HuH-7 (cell line): ENCODE results near the gene LMTK2.
"Not testable (repeated sequence)": the region's sequence is repeated elsewhere in the genome, so short reads cannot be mapped to it uniquely, and the experiment has no call there.

Experiments
- DNase-seq: peaks from one replicate; pipeline ENCODE4 v3.0.0; 2011; ENCODE audit warnings: low spot score

The LMTK2 gene

DNA sequence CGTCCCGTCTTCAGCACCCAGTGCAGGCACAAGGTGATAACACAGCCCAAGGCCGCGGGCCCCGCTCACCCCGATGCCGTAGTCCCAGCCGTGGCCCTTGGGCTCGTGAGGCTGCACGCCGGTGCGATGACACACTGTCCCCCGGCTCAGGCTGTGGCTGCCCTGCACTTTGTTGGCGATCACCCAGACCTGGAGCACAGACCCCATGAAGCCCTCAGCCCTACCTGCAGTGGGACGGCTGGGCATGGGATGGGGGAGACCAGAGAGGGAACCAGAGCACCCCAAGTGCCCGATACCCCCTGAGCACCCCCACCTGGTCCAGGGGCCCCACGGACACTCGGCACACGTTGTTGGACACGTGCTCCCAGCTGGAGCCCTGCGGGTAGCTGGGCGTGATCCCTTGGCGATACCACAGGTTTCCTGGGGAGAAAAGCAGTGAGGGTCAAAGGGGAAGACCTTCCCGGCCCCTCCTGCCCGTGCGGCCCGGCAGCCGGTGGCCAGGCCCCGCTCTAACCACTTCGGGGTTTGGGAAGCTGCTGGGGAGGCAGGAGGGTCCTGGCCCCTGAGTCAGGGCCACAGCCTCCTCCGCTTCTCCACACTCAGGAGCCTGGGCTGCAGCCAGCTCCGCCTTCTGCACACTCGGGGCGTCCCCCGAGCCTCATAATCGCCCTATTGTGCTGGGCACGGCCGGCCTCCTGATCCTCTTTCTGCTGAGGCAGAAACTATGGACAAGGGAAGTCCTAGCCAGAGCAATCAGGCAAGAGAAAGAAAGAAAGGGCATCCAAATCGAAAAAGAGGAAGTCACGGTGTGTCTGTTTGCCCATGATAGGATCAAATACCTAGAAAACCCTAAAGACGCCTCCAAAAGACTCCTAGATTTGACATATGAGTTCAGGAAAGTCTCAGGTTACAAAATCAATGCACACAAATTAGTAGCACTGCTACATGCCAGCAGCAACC, 111.2 kb downstream of the LMTK2 start:
- DNase-seq, result no peak

DNA sequence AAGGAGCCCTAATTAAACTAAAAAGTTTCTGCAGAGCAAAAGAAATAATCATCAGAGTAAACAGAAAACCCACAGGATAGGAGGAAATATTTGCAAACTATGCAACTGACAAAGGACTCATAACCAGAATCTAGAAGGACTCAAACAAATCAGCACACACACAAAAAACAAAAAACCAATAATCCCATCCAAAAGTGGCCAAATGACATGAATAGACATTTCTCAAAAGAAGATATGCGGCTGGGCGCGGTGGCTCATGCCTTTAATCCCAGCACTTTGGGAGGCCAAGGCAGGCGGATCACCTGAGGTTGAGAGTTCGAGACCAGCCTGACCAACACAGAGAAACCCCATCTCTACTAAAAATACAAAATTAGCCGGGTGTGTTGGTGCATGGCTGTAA, 112.7 kb downstream of the LMTK2 start:
- DNase-seq, result not testable (repeated sequence)

DNA sequence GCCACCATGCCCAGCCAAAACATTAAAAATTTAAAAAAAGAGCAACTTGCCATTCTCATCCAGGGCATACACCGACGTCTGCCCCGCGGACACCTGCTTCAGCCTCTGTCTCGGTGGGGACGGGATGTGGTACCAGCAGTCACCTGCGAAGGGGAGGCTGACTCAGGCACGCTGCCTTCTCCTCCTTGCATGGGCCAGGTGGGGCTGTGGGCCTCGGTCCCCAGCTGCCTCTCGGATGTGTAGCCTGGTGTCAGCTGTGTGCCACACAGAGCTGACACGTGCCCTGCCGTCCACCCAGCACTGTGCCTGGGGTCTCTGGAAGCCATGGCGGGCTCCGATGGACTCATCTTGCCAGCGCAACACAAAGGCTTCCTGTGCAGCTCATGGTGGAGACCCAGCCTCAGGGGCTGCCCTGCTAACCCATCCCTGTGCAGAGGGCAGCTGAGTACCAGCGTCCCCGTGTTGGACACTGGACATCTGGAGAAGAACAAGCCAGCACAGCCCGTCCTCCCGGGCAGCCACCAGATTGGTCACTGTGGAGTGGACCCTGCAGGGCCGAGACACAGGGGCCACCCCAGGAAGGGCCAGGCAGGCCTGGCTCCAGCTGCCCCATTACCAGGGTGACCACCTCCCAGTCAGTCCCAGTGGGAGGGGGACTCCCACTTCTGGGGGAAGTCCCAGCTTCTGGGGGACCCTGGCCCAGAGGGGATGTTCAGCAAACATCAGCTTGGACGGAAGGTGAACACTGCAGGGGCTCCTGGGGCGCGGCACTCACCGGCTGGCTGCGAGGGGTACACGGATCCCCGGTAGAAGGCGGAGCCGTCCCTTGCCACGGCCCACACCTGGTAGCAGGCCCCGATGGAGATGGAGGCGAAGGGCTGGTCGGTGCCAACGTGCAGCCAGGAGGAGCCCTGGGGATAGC, 115.2 kb downstream of the LMTK2 start:
- no peak for DNase-seq

DNA sequence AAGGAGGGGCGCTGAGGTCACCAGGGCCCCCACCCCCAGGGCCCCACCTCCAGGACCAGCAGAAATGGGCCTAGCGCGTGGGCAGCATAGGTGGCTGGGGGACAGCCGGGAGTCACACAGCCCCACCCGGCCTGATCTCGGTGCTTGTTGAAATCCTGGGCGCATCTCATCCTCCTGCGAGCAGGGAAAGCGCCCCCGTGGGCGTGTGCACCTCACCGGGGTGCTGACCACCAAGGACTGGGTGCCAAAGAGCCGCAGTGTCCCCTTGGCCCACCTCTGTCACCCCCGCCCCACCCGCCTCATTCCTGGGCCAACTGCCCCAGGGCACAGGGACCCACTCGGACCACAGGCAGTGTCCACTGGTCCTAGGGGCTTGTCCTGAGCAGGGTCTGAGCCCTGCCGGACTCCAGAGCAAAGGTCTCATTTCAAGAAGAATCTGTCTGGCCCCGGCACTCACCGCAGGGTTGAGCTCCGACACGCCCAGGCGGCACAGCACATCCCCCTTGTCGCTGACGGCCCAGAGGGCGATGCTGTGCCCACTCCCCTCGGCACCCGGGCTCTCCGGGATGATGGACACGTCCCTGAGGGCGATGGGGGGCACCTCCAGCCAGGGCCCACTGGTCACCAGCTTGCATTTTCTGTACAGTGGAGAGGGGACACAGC, 116.0 kb downstream of the LMTK2 start:
- no peak for DNase-seq

DNA sequence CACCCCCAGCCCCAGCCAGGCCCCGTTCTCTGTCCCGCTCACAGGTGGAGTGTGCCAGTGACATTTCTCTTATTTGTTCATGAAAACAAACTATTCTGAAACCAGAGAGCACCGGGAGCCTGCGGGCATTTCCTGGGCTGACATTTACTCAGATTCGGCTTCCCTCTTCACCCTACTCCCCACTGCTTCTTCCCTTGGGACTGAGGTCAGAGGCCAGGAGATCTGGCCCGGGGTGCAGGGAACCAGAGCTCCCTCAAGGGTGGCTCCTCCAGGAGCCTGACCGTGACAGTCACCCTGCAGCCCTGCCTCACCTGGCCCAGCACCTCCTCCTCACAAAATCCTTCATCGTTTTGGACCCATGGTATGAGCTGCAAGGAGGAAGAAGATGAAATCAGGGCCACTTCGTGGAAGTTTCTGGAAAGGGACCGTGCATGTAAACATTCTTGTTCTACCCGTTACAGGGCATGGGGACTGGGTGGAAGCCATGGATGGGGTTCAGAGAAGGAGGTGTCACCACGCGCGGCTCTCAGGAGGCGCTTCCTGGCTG, 116.8 kb downstream of the LMTK2 start:
- no peak for DNase-seq

DNA sequence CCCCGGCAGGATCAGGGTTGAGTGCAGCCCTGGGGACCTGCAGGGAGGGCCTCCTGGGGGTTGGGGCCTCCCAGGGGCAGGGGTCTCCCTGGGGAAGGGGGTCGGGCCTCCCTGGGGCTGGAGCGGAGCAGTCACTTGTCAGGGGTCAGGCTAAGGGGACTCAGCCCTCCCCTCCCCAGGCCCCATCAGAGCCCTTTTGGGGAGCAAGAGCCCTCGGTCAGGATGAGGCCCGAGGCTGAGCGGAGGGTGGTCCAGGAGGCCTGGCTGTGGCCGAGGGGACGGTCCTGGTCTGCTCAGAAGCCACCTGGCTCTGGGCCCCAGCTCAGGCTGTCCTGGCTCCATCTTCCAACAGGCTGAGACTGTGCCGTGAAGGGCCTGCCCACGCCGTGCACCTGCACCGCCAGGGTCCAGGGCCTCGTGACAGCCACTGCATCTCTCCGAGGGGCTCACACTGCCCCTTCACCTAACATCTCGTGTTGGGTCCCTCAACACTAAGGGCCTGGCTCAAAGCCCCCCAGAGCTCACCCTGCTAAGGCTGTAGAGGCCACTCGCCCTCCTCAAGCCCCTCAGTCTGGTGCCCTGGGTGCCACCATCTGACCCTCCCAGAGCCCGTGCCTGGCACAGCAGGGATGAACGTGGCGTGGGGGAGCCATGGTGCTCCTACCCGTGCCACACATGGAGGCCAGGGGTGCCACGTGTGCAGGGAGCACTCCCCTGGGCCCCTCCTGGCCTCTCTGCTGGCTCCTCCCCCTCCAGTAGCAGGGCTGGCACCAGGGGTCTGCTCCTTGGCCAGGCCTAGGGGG, 117.4 kb downstream of the LMTK2 start:
- DNase-seq, result no peak

DNA sequence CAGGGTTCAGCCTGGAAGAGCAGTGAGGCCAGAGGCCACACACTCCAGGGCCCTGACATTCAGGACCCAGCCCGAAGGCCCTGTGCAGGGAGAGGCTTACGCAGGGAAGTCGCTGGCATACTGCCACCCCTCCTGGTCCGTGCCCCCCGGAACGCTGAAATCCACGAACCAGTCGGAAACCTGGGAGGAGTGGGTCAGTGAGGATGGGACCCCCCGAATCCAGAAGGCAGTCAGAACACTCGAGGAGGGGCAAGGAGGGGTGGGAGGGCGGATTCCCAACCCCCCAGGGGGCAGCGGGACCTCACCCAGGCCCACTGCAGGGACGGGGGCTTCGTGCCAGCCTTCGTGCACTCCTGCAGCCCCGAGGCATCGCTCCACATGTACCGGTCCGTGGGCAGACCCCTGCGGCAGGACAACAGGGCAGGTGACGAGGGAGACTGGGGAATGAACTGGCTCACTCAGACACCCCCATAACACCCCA, 118.1 kb downstream of the LMTK2 start:
- DNase-seq, result no peak

DNA sequence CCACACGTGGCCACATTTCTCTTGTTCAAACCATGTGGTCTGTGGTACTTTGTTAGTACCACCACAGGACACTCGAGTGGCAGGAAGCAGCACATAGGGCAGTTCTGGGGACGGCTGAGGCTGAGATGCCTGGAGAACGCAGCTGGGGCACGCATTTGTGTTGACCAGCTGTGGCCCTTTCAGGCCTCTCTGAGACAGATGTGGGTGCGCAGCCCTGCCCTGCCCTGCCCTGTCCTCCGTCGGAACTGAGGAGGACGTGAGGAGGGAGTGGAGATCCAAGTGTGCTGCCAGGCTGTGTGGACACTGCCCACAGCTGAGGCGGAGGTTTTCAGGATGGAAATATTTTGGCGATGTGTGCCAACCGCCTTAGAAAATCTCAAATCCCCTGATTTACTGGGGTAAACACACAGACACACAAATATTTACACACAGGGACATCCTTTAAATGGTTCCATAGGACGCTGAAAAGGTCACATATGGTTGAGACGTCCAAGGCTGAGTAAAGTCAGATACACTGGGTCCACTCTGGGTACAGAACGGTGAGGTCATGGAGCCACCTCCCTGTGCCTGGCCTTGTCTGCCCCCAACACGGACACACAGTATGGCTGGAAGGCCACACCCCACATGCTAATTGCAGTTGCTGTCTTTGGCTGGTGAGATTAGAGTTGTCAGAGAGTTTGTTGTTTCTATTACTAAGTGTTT, 119.4 kb downstream of the LMTK2 start:
- DNase-seq, result no peak

DNA sequence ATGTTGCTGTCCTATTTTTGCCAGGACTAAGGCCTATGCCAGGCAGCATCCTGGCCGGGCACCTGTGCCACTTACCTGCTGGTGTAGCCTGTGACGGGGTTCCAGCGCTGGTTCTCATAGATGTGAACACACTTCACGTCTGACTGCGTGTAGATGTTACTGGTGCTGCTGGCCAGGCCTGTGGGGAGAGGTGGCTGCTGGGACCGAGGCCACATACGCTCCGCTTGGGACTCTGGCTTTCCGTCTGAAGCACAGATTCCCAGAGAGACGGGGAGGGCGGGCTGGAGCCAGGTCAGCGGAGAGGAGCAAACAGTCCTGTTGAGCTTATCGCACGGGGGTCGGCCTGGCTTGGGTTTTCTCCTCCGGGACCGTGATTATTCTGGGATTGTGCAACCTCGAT, 121.3 kb downstream of the LMTK2 start:
- peak; percentile 76 for DNase-seq

DNA sequence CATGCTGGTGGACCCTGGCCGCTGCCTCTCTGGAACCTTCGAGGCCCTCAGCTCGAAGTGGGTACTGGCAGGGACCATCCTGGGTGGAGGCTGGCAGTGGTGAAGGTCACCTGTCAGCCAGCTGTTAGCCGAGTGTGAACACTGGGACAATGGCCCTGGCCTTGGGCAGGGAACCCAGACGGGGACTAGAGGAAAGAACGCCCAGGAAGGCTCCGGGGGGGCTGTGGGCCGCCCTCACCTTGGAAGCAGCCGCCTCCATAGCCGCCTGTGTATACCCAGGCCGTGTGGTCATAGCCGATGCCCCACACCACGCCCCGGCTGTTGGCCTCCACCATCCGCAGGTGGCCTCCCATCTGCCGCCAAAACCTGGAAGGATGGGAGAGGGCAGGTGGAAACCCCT, 122.1 kb downstream of the LMTK2 start:
- no peak for DNase-seq

DNA sequence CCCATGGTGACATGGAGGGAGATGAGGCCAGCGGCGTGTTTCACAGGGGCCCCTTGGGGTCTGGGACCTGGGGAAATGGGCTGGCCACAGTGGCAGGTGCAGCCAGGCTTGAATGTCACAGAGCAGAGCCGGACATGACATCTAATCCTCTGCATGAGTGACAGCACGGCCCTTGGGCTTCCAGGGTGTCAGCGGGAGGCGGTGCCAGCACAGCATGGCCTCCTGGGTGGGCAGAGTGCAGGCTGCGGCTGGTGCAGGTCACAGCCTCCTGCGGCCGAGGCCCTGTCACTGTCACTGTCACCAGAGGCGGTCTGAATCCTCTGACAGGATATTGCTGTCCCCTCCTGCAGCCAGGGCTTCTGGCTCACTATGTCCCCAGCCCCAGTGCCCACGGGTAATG, 122.8 kb downstream of the LMTK2 start:
- DNase-seq, result no peak

DNA sequence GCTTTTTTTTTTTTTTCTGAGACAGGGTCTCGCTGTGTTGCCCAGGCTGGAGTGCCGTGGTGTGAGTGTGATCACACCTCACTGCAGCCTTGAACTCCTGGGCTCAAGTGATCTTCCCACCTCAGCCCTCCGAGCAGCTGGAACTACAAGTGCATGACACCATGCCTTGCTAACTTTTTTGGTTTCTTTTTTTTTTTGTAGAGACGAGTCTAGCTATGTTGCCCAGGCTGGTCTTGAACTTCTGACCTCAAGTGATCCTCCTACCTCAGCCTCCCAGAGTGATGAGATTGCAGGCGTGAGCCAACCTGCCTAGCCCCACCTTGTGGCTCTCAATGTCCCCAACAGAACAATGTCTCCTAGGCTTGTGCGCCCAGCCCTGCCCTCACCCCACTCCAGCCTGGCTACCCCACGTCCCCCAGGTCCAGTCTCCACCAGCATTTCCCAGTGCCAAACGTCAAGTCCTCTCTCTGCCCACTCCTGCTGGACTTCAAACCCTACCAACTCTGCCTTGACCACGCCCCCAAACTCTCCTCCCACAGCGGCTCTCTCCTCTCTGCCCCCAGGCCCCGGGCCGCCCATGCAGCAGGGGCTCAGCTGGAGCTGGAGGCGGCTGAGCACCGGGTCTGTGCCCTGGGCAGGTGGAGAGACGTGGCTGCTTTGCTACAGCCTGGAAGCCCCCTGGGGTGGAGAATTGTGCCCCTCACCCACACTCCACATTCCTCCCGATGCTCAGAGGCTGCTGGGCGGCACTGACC, 123.5 kb downstream of the LMTK2 start:
- DNase-seq, result no peak

DNA sequence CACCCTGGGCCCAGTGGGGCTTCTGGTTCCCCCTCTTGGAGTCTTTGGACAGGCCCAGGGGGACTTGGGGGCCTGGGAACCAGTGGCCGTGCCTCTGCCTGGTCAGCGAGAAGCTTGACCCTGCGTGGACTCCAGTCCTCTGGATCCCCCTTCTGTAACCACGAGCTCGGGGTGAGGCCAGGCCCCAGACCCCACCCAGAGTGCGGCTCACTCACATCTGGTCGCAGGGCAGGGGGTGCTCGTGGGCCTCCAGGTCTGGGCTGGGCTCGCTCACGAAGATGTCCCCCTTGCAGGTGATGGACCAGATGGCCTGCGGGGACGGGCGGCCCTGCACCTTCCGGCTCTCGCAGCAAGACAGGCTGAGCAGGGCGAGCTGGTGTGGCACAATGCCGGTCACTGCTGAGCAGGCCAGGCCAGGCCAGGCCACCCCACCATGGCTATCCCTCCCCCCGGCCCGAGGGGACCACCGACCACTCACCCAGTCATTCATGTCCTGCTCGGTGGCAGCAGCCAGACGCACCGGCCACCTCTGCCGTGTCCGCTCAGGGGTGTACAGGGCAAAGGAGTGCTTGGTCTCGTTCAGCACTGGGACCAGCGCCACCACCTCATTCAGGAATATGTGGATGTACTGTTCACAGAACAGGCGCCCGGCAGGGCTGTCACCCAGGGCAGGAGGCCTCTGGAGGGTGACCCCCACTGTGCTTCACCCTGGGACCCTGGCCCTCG, 124.2 kb downstream of the LMTK2 start:
- DNase-seq, result no peak

DNA sequence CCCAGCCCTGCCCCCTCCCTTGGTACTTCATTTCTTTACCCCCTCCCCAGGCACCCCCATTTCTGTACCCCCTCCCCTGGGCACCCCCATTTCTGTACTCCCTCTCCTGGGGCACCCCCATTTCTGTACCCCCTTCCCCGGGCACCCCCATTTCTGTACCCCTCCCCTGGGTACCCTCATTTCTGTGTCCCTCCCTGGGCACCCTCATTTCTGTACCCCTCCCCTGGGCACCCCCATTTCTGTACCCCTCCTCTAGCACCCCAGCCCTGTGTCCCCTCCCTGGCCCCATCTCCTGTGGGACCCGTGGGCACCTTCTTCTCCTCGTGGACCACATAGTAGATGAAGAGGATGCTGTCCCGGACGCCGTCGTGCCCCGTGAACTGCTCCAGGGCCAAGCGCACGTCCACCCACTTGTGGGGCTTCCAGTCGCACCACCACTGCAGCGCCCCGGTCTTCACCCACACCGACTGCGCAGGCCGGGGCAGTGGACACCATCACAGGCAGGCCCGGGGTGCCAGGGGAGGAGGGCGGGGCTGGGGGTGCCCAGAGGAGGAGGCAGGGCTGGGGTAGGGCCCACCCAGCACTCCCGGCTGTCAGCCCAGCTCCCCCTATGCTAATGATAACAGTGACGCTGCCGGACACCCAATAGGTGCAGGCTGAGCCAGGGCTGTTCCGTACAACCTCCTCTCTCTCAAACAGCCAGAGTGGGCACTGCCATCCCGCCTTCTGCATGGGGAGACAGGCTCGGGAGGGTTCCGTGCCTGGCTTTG, 125.0 kb downstream of the LMTK2 start:
- DNase-seq, result no peak

DNA sequence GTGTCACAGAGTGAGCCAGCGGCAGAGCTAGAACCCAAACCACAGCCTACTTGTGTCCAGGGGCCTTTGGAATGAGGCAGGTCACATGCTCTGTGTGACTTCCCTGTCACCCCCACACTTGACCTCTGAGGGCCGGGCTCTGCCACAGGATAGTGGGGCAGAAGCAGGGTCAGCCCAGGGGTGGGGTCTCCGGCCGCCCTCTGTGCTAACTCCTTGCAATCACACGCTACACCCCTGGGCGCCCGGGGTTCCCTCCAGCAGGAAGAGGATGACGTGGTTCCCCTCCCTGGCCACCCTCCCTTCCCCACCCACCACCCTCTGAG, 125.6 kb downstream of the LMTK2 start:
- DNase-seq, result no peak

DNA sequence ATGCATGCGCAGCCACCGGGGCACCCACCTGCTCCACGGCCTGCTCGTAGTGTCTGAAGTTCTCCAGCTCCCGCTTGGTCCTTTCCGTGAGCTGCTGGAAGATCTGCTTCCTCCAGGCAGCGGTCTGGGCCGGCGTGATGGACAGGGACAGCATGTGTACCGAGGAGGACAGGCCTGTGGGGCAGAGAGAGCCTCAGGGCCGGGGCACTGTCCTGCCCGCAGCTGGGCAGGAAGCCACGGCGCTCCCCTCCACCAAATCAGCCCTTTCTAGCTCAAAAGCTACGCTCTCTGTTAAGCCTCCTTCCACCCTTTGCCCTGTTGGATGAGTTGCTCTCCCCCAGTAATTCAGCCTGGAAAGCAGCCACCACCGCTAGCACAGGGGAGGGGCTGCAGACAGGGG, 126.1 kb downstream of the LMTK2 start:
- DNase-seq, result no peak

DNA sequence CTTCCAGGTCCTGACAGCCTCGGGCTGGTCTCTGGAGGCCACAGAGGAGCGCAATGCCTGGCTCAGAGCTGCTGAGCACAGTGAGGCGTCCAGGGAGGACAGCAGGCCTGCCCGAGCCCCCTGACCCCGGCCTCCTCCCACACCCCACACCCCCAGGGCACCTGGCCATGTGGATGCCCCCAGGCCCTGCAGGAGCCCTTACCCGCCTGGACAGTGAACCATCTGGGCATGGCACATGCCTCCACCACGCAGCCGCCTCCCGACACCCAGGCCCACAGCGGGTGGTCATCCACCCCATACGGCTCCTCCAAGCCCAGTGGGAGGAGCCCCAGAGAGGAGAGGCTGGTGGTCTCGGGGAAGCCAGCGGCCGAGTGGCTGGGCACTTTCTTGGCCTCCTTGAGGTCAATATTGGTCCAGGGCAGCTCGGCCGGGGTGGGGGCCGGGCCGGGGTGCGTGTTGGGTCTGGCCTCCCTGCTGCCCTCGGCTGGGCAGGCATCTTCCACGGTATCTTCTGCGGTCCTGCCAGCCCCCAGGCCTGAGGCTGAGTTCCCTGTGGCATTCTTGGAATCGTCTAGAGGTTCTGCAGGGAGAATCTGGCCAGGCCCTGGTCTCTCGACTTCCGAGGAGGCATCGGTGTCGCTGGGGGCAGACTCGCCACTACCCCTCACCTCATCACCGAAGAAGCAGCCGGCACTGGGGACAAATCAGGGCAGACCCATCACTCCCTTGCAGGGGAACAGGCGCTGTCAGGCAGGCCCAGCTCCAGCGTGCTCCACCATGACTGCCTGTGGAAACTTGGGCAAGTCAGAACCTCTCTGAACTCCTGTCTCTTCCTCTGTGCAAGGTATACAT, 126.8 kb downstream of the LMTK2 start:
- DNase-seq, result no peak
